ENCODE results near the gene FUT1. TPM values are rescaled to one million over a fixed set of nuclear protein-coding genes. Genes with fewer than 3 reads are reported as not detected.

FUT1 gene
- total RNA-seq, 1 experiment from 2014 or later, result 14.1 TPM

- ChIA-PET RAD21 (ENCODE audit: low non-redundant PET in 1 of 2, low total read pairs in 2 of 2, uncharacterized antibody in 2 of 2, unreplicated experiment in 2 of 2) (no interaction called here), POLR2A (interaction anchor here (0.7 kb wide), 1 partner anchor 18 kb away, joined by 3 read pairs; no protein-coding TSS in a partner anchor), CTCF (interaction anchor here (0.6 kb wide), 1 partner anchor 79 kb away, joined by 3 read pairs; no protein-coding TSS in a partner anchor)
- no peak overlapping the region for H3K9ac ChIP-seq (ENCODE audit: low read length)
- no peaks in the 10 kb centered on the region for H3K79me2 ChIP-seq (ENCODE audit: insufficient read depth, low read length)
- H3K4me2 ChIP-seq (ENCODE audit: low read length), result no peak overlapping the region
- DNase-seq (ENCODE audit: low read depth, low spot score) (no peak), ATAC-seq (no peak)
- no peaks in the 10 kb centered on the region for H4K20me1 ChIP-seq (ENCODE audit: insufficient read depth)
- TF ChIP-seq CTCF (IDR thresholded peaks at IDR 0.05 in 2 of 3, conservative IDR thresholded peaks at IDR 0.05 in 1 of 3; ENCODE audit: borderline replicate concordance in 1 of 3, insufficient read depth in 1 of 3, low read depth in 2 of 3, low read length in 2 of 3), result no peak
- TF ChIP-seq SRF (IDR thresholded peaks at IDR 0.05; ENCODE audit: low read depth), result no peak
- TF ChIP-seq SIN3A (IDR thresholded peaks at IDR 0.05; ENCODE audit: low read depth), result no peak
- TF ChIP-seq, protein P1, sequence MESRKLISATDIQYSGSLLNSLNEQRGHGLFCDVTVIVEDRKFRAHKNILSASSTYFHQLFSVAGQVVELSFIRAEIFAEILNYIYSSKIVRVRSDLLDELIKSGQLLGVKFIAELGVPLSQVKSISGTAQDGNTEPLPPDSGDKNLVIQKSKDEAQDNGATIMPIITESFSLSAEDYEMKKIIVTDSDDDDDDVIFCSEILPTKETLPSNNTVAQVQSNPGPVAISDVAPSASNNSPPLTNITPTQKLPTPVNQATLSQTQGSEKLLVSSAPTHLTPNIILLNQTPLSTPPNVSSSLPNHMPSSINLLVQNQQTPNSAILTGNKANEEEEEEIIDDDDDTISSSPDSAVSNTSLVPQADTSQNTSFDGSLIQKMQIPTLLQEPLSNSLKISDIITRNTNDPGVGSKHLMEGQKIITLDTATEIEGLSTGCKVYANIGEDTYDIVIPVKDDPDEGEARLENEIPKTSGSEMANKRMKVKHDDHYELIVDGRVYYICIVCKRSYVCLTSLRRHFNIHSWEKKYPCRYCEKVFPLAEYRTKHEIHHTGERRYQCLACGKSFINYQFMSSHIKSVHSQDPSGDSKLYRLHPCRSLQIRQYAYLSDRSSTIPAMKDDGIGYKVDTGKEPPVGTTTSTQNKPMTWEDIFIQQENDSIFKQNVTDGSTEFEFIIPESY (IDR thresholded peaks at IDR 0.05; ENCODE audit: extremely low read depth, insufficient replicate concordance, low read length), result no peak
- no peak for TF ChIP-seq CBX3 (IDR thresholded peaks at IDR 0.05; ENCODE audit: low read depth)
- TF ChIP-seq SP1 (IDR thresholded peaks at IDR 0.05; ENCODE audit: low read depth), result no peak
- no peak for TF ChIP-seq JUND (IDR thresholded peaks at IDR 0.05)
- no peak for TF ChIP-seq MAX (IDR thresholded peaks at IDR 0.05)
- H3K36me3 ChIP-seq (ENCODE audit: control insufficient read depth in 1 of 2, insufficient read depth in 2 of 2, low read length in 2 of 2), result no peaks in the 10 kb centered on the region; a peak in 1 of 4 replicates
- H3K4me1 ChIP-seq (ENCODE audit: control insufficient read depth in 1 of 2, insufficient read depth in 2 of 2, low read length in 2 of 2), result peaks cover 12 to 40% of the 10 kb centered on the region in 2 experiments
- H3K4me3 ChIP-seq (replicated peaks in 1 of 2; ENCODE audit: low read depth in 1 of 2, low read length in 2 of 2), result no peak overlapping the region
- no TSS peak for BruUV-seq (replicated peaks)
- no peaks in the 10 kb centered on the region for H3K27me3 ChIP-seq (ENCODE audit: insufficient read depth, low read length)
- no peak overlapping the region for H3K27ac ChIP-seq (ENCODE audit: low read depth, low read length)
- H2AFZ ChIP-seq (ENCODE audit: low read depth, low read length, poor library complexity, severe bottlenecking), result no peak overlapping the region
- intact Hi-C loops (cut with micrococcal nuclease), result loop anchor here (5.0 kb wide), 1 partner anchor 36 kb away; the partner anchor contains the start of gene IZUMO1
- H3K9me3 ChIP-seq (ENCODE audit: control insufficient read depth in 1 of 2, insufficient read depth in 1 of 2, low read depth in 1 of 2, low read length in 2 of 2), result no peaks in the 10 kb centered on the region
- H3K9me2 ChIP-seq (ENCODE audit: insufficient read depth), result no peaks in the 10 kb centered on the region
Measured at GRCh38 chr19:48711106-48711662, 41.3 kb downstream of the FUT1 start.

All from HCT116 (cell line).